Body of pancreas (tissue), 4 donors: ENCODE measurements around the gene ZNF804B. TPM values are rescaled to one million over a fixed set of nuclear protein-coding genes. Genes with fewer than 3 reads are reported as not detected.

Experiments used
- ATAC-seq: fragments of 150-250 bp; one replicate; pipeline ENCODE4 v1.9.1; 2016
- DNase-seq, 4 donors: peaks; one replicate each; pipeline ENCODE4 v3.0.0-alpha.2; 2019
- H3K27ac ChIP-seq, 4 donors: fragments of 200-600 bp; sonication (generic); 1 replicate in 3 of 4; 2 replicates in 1 of 4; pipeline versions ENCODE4 v1.5.1 to v1.6.1; 2016 to 2019; ENCODE audit warnings: mild to moderate bottlenecking in 1 of 4, mixed read lengths in 1 of 4, moderate library complexity in 1 of 4
- H3K27me3 ChIP-seq, 2 donors: fragments of 200-600 bp; sonication (generic); one replicate each; pipeline ENCODE4 v1.6.0; 2016; ENCODE audit warnings: mild to moderate bottlenecking in 1 of 2
- H3K36me3 ChIP-seq, 2 donors: fragments of 200-600 bp; sonication (generic); replicated peaks in 1 of 2; 2 replicates each; pipeline ENCODE4 v1.5.1; 2016; ENCODE audit warnings: low read depth in 2 of 2; ENCODE audit not compliant: insufficient read depth in 1 of 2
- H3K4me1 ChIP-seq: fragments of 200-600 bp; sonication (generic); one replicate; pipeline ENCODE4 v1.6.0; 2016
- H3K4me3 ChIP-seq, 2 donors: fragments of 200-600 bp; sonication (generic); 1 replicate in 1 of 2; 2 replicates in 1 of 2; pipeline ENCODE4 v1.5.1; 2016 to 2019
- H3K9me3 ChIP-seq, 3 donors: fragments of 200-600 bp; sonication (generic); 1 replicate in 2 of 3; 2 replicates in 1 of 3; pipeline ENCODE4 v1.5.1; 2016
- POLR2A ChIP-seq, 3 donors: fragments of 450-650 bp; IDR thresholded peaks; one replicate each; pipeline ENCODE4 v1.6.1; 2016; ENCODE audit warnings: antibody characterized with exemption in 3 of 3, mild to moderate bottlenecking in 2 of 3
- WGBS, 2 donors: methylation state at CpG; one replicate each; pipeline ENCODE4 v1.1.5; 2017; 5-methylcytosine and 5-hydroxymethylcytosine counted together
- intact Hi-C: fragments of 100-400 bp; cut with DNase I; formaldehyde crosslinking; loops from one replicate; pipeline ENCODE4 v1.15.1; 2023
- total RNA-seq, 2 donors: library from RNA; depleted of rRNA; stranded (reverse); fragments of >200 nt; gene quantifications; one replicate each; pipeline ENCODE4 v1.1.0, GENCODE V29; 2016
- TF ChIP-seq, protein P1 (sequence below), 7 experiments: fragments of 450-650 bp in 4 of 7; fragments of 200-600 bp in 3 of 7; sonication (generic) in 3 of 7; IDR thresholded peaks; one replicate each; pipeline ENCODE4 v1.5.1; 2016 to 2019; ENCODE audit warnings: antibody characterized with exemption in 7 of 7

ZNF804B gene
- total RNA-seq, 2 donors from 2014 or later, result under 0.01 to 4.9 TPM

DNA sequence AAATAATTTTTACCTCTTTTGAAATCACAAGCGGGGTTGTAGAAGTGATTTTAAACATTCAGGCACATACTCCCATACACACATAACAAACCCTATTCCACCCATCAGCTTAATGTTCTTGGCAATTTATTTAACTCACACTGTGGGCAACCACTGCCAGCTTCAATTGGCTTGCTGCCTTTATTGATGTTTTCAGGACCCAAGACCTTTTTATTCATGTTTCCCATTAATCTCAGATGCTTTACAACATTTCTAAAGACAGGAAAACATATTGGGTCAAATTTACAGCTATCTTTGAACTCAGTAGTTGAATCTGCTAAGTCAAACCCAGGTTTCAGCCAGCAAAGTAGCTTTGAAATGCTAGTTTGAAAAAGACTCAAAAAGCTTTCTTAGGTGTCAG, 109.0 kb downstream of the ZNF804B start:
- WGBS, 2 donors, result 70 to 82% methylated on average over 1 of the region's 1 CpG
- H3K27me3 ChIP-seq, result no peaks in the 10 kb centered on the region
- intact Hi-C loops, result no loop called here
- no peak overlapping the region for H3K4me3 ChIP-seq
- DNase-seq (no peak), ATAC-seq (no peak)
- H3K27ac ChIP-seq, result no peak overlapping the region
- no peaks in the 10 kb centered on the region for H3K4me1 ChIP-seq
- H3K9me3 ChIP-seq, result no peaks in the 10 kb centered on the region
- TF ChIP-seq, protein P1, sequence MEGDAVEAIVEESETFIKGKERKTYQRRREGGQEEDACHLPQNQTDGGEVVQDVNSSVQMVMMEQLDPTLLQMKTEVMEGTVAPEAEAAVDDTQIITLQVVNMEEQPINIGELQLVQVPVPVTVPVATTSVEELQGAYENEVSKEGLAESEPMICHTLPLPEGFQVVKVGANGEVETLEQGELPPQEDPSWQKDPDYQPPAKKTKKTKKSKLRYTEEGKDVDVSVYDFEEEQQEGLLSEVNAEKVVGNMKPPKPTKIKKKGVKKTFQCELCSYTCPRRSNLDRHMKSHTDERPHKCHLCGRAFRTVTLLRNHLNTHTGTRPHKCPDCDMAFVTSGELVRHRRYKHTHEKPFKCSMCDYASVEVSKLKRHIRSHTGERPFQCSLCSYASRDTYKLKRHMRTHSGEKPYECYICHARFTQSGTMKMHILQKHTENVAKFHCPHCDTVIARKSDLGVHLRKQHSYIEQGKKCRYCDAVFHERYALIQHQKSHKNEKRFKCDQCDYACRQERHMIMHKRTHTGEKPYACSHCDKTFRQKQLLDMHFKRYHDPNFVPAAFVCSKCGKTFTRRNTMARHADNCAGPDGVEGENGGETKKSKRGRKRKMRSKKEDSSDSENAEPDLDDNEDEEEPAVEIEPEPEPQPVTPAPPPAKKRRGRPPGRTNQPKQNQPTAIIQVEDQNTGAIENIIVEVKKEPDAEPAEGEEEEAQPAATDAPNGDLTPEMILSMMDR (IDR thresholded peaks at IDR 0.05), result no peak
- TF ChIP-seq POLR2A (IDR thresholded peaks at IDR 0.05), result no peak
- H3K36me3 ChIP-seq, result no peaks in the 10 kb centered on the region

DNA sequence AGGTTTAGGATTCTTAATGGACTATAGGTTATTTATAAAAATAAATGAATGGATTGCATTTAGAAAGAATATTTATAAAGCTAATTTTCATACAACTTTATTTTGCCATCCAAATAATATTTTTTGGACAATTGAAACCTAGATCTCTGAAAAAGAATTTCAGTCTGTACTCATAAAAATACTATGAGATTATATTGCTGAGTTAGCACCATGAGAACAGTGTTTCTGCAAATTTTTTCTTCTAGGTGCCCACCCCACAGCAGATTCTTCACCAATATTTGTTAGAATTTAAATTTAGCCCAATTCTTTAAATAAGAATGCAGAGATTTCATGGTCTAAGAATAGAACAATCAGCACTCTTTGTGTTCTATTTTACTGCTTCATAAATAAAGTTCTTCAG, 121.6 kb downstream of the ZNF804B start:
- Histone ChIP-seq H3K36me3 (no peaks in the 10 kb centered on the region), H3K4me3 (no peak overlapping the region), H3K9me3 (no peaks in the 10 kb centered on the region), H3K27ac (no peak overlapping the region), H3K4me1 (no peaks in the 10 kb centered on the region), H3K27me3 (no peaks in the 10 kb centered on the region)
- TF ChIP-seq, protein P1 (IDR thresholded peaks at IDR 0.05), result no peak
- no peak for TF ChIP-seq POLR2A (IDR thresholded peaks at IDR 0.05)
- DNase-seq (no peak), ATAC-seq (no peak)
- intact Hi-C loops, result no loop called here

DNA sequence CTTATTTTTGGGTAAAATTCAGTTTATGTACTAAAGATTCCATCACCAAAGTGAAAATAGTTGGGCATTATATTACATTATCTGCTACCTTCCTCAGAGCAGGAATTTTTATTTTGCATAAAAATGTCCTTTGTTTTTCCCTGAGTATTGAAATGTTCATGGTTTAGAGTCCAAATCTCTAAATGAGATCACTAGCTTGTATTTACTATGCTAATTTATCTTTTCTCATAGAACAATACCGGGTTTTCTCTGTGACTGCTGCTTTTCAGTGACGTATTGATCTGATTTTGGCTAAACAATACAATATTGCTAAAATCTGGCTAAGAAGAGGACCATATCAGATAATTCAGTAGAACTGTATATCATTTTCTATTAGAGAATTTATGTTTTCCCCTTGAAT, 125.6 kb downstream of the ZNF804B start:
- TF ChIP-seq, protein P1 (IDR thresholded peaks at IDR 0.05), result no peak
- no peaks in the 10 kb centered on the region for H3K9me3 ChIP-seq
- intact Hi-C loops, result no loop called here
- no peaks in the 10 kb centered on the region for H3K4me1 ChIP-seq
- ATAC-seq (no peak), DNase-seq (no peak)
- H3K36me3 ChIP-seq, result no peaks in the 10 kb centered on the region
- no peak overlapping the region for H3K27ac ChIP-seq
- H3K27me3 ChIP-seq, result no peaks in the 10 kb centered on the region
- 28 to 36% methylated on average over 2 of the region's 2 CpGs for WGBS, 2 donors
- H3K4me3 ChIP-seq, result no peak overlapping the region

DNA sequence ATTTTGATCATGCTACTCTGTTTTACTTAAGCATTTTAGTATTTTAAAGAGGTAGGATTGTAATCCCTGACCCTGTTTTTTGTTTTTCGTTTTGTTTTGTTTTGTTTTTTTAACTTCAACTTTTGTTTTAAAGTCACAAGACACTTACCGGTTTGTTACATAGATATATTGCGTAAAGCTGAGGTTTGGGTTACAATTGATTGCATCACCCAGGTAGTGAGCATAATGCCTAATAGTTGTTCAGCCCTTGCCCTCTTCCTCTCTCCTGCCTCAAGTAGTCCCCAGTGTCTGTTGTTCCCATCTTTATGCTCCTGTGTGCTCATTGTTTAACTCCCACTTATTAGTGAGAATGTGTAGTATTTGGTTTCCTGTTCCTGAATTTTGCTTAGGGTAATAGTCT, 129.2 kb downstream of the ZNF804B start:
- Histone ChIP-seq H3K27me3 (no peaks in the 10 kb centered on the region), H3K4me1 (no peaks in the 10 kb centered on the region), H3K27ac (no peak overlapping the region), H3K4me3 (no peak overlapping the region), H3K36me3 (no peaks in the 10 kb centered on the region), H3K9me3 (no peaks in the 10 kb centered on the region)
- DNase-seq (no peak), ATAC-seq (no peak)
- TF ChIP-seq, protein P1 (IDR thresholded peaks at IDR 0.05), result no peak
- no peak for TF ChIP-seq POLR2A (IDR thresholded peaks at IDR 0.05)
- WGBS, 2 donors, result 70 to 75% methylated on average over 3 of the region's 3 CpGs
- intact Hi-C loops, result no loop called here

DNA sequence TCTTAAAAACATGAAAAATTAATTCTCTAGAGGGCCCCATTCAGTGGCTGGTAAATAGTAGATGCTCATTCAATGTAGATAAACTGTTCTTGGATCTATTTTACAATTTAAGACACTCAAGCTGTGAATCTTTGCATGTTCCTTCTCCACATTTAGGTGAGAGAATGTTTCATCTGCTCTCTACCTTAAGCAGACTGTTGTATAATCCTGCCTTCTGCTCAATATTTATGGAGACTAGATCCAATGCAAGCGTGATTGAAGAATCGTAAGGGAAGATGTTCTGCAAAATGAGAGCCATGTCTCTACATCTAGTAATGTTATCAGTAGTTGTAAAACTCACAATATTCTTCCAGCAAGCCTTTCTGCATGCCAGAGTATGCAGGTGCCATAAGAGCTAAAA, 151.0 kb downstream of the ZNF804B start:
- no peak for TF ChIP-seq POLR2A (IDR thresholded peaks at IDR 0.05)
- TF ChIP-seq, protein P1 (IDR thresholded peaks at IDR 0.05), result no peak
- no peaks in the 10 kb centered on the region for H3K27me3 ChIP-seq
- WGBS, 2 donors, result 91 to 100% methylated on average over 2 of the region's 2 CpGs
- intact Hi-C loops, result no loop called here
- no peak for ATAC-seq
- H3K36me3 ChIP-seq, result no peaks in the 10 kb centered on the region
- H3K9me3 ChIP-seq, result no peaks in the 10 kb centered on the region
- no peak overlapping the region for H3K27ac ChIP-seq
- no peaks in the 10 kb centered on the region for H3K4me1 ChIP-seq
- no peak overlapping the region for H3K4me3 ChIP-seq
- no peak for DNase-seq
